ENCODE results near the gene FKBP15.
"Not testable (repeated sequence)": the region's sequence is repeated elsewhere in the genome, so short reads cannot be mapped to it uniquely, and the experiment has no call there.

Gene FKBP15

DNA sequence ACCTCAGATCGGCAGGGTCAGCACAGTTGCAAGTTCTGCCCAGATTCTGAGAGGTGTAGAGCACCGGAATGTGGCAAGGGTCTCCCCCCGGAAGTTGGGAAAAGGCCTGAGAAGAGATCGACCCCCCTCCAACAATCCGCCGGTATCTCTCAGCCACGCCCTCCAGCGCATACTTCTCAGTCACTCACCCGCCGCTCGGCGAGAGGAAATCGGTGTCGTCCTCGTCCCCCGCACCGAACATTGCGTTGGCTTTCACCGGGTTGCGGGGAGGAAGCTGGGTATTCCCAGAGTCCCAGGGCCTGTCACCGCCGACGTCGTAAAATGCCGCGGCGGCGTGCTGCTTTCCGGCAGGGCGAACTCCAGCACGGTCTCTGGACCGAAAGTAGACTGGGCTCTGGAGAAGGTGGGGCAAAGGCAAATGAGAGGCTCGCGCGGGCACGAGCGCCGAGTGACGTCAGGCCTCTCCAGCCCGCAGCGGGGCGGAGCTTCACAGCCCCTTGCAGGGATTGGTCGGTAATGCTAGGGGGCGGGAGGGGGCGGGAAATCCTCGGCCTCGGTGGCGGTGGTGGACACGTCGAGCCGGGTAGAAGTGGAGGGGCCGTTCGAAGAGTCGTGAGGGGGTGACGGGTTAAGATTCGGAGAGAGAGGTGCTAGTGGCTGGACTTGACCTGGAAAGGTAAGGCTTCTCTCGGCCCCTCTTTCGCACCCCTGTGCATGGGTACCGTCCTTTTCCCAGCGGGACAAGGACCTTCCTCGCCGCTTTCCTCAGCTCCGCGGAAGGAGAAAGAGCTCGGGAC, at the start of gene FKBP15, which contains the start of gene SLC31A1:
TSS of gene FKBP15 (minus strand) at position 275 of the 797 bp plus-strand sequence. CDS start at position 241, 34 bp downstream.
TSS of gene SLC31A1 (plus strand) at position 542 of the 797 bp plus-strand sequence. CDS start 34,605 bp downstream, outside the sequence.
- peak; percentile 99 for DNase-seq

DNA sequence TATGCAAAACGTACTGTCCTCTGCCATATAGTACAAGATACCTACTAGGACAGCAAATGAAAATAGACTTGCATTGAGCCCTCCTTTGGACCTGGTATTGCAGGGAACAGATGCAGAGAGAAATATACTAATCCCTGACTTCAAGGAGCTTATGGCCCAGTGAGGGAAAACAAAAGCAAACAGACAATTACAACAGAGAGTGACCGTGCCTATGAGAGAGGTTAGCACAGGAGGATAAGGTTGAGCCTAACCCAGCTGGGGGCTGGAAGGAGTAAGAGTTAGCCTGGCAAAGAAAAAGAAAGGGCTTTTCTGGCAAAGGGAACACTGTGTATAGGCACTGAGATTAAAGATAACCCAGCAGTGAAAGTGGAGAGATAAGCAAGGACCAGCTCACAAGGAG, 48.8 kb upstream of the FKBP15 start:
- DNase-seq, result no peak

- DNase-seq, result no peak
Measured at GRCh38 chr9:113269355-113269754, 48.3 kb upstream of the FKBP15 start.

- DNase-seq, result no peak
Measured at GRCh38 chr9:113267911-113268566, 47.0 kb upstream of the FKBP15 start.

- DNase-seq, result no peak
Measured at GRCh38 chr9:113266174-113266573, 45.1 kb upstream of the FKBP15 start.

GRCh38 chr9:113261917-113262671, 41.0 kb upstream of the FKBP15 start:
- DNase-seq, result no peak

DNA sequence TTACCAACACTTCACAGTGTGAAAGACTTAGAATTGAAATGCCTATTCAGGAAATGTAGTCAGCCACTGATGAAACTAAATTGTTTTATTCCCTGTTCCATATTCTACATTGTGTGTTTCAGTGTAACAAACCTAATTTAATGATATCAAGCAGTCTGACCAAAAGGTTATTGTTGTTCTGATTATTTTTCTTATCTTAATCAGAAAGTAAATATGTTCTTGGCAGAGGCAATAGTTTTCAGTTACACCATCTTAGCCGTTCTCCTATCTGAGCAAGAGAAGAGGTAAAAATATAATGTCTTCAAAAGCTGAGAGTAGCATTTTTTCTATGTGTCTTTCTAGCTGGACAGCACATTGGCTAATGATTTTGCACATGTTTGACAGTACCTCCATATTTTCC, 37.2 kb upstream of the FKBP15 start:
- no peak for DNase-seq

DNA sequence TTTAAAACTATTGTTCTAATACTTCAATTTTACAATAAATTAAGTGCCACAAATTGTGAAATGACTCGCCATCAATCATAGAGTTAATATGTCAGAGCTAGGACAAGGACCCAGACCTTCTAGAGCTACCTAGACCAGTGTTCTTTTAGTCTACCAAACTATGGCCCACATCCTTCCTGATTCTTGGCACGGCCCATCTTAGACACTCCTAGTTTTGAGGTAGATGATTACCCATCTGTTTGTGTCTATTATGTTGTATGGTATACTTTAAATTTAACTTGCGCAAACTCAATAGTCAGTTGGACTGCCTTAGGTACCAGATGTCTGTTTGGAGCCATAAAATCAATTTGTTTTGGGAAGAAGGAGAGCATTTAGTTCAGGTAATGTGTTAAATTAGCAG, 36.8 kb upstream of the FKBP15 start:
- DNase-seq, result no peak

- no peak for DNase-seq
Measured at GRCh38 chr9:113255438-113255837, 34.4 kb upstream of the FKBP15 start.

DNA sequence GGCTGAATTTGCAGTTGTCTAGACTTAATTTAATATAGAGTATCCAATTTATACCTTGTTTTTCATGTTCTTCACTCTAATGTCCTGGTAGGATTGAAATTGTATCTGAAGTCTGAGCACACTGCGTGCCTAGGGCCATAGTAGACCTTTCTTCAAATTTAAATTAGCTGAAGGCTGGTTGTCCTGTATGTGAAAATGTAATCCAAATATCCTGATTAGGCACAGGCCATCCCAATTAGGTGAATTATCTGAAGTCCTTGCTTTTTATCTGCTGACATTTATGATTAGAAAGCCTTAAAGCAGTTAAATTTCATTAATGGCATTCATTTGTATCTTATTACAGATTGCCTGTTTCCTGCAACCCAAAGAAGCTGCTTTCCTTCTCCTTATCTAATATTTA, 33.9 kb upstream of the FKBP15 start:
- no peak for DNase-seq

GRCh38 chr9:113250807-113251206, 29.7 kb upstream of the FKBP15 start:
- no peak for DNase-seq

- not testable (repeated sequence) for DNase-seq
Measured at GRCh38 chr9:113249661-113250060, 28.6 kb upstream of the FKBP15 start.

DNA sequence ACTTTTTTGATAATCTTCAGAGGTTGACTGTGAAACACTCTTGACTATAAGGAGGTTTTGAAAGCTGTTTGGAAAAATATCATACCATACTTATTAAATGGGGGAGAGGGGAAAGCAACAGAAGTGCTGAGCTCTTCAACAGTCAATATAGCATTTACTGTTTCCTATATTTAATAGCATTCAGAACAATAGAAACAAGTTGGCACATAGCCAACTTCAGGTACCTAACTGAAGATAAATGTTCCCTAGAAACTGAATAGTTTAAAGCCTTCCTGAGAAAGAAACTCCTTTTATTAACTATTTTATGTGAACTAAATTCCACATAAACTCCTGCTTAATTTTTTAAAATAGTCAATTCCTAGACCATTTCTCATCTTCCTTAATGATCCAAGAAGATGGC, 26.6 kb upstream of the FKBP15 start:
- no peak for DNase-seq

- DNase-seq, result no peak
Measured at GRCh38 chr9:113246928-113247327, 25.9 kb upstream of the FKBP15 start.

DNA sequence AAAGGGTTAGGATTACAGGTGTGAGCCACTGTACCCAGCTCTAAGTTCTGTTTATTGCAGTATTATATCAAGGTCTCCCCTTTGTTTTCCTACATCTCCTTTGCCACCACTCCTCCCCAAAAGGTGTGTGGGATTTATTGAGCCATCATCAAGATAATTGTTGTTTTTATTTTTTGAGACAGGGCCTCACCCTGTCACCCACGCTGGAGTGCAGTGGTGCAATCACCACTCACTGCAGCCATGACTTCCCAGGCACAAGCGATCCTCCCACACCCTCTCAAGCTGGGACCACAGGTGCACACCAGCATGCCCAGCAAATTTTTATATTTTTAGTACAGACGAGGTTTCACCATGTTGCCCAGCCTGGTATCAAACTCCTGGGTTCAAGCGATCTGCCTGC, 24.8 kb upstream of the FKBP15 start:
- no peak for DNase-seq

DNA sequence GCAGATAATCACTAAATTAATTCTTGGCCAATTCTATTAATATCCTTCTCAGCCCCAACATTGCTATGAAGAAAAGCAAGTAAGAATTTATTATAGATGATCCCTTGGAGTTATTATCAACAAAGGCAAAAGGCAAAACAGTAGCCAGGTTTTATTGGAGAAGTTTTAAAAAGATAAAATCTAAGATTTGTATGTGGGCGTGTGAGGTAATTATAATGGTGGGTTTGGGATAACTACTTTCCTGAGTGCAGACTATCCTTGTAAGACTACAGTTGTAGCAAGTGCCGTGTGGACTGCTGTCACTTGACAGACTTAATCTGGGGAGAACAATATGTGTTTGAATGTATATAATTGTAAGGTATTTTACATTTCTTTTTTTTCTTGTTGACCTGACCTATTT, 23.5 kb upstream of the FKBP15 start:
- DNase-seq, result no peak

DNA sequence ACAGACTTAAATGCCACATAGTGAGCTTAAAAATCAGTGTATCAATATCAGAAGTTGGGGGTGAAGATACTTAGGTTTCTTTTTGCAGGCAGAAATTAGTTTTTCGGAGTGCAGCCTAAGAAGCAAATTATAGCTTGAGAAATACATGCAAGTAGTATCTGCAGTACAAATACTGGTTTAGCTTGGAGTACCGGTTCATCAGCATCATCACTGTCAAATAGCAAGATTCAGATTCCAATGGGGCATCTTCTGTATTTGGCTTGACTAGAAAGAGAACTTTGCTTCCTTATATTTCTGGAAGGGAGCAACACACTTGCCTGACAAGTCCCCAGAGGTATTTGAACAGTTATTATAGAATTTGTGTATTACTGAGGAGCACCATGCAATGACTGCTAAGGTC, 20.1 kb upstream of the FKBP15 start:
- no peak for DNase-seq

DNA sequence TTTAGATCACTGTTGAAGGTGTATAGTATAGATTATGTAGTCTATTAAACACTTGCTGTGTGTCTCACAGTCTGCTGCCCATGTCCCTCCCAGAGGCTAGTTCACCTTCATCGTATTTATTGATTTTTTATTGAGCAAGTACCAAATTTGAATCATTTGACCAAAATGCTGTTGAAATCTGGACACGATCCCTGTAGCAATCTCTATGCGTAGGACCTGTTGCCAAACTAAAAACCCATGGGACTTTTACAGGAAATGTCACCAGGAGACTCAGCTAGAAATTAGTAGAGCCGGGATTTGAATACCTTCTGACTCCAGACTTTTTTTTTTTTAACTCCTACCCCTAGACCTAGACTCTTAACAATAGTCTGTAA, 17.8 kb upstream of the FKBP15 start:
- DNase-seq, result no peak

- no peak for DNase-seq
Measured at GRCh38 chr9:113238202-113238858, 17.3 kb upstream of the FKBP15 start.

DNA sequence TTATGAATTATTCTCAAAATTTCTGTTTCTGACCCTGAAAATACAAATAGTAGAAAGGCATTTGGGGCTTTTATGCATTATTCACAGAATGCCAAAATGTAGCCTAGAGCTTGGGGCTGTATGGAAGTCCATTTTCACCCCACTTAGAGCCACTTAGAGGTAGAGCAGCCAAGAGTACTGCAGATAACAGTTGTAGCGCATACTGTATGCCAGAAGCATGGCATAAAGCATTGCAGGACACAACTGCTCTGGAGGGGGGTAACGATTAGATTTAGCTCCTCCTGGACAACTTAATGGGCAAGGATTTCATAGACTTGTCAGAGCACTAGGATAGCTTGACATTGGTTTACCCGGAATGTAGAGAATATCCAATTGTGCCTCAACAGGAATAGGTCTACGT, 15.9 kb upstream of the FKBP15 start:
- DNase-seq, result no peak

- not testable (repeated sequence) for DNase-seq
Measured at GRCh38 chr9:113235701-113236255, 14.7 kb upstream of the FKBP15 start.

DNA sequence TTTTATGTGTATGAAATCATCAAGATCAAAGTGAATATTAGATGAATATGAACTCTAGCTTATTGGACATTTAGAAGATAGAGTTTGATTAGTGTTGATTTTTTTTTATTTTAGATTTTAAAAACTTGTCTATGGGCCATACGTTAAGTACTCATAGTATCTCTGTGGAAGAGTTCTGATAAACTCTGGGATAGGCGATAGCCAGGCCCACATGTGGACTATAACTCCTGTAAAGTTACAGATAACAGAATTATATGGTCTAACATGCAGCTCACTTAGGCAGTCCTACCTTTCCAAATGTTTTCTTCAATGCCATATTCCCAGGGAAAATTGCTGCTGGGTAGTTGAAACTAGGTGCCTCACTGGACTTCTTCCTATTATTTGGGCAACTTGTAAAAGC, 10.6 kb upstream of the FKBP15 start:
- DNase-seq, result no peak

Data from right forelimb (tissue), 1 donor.